Breast epithelium (tissue), 4 donors: ENCODE measurements around the gene PFKFB3. TPM values are rescaled to one million over a fixed set of nuclear protein-coding genes. Genes with fewer than 3 reads are reported as not detected.

Experiments
- DNase-seq, 2 donors: peaks; one replicate each; pipeline ENCODE4 v3.0.0-alpha.2; 2019; ENCODE audit warnings: low spot score in 2 of 2
- H3K27ac ChIP-seq, 2 donors: fragments of 200-600 bp; sonication (generic) in 1 of 2; one replicate each; pipeline ENCODE4 v1.5.1; 2016 to 2019; ENCODE audit warnings: mild to moderate bottlenecking in 1 of 2
- H3K27me3 ChIP-seq, 2 donors: fragments of 200-600 bp; sonication (generic) in 1 of 2; one replicate each; pipeline versions ENCODE4 v1.5.1 to v1.6.0; 2017 to 2019; ENCODE audit warnings: control low read depth in 1 of 2, mild to moderate bottlenecking in 1 of 2
- H3K36me3 ChIP-seq: fragments of 200-600 bp; one replicate; pipeline ENCODE4 v1.5.1; 2019
- H3K4me1 ChIP-seq, 2 donors: fragments of 200-600 bp; sonication (generic); one replicate each; pipeline ENCODE4 v1.5.1; 2016 to 2019; ENCODE audit warnings: control low read depth in 1 of 2
- H3K4me3 ChIP-seq, 3 donors: fragments of 200-600 bp; sonication (generic); 1 replicate in 2 of 3; 2 replicates in 1 of 3; pipeline ENCODE4 v1.5.1; 2016 to 2019; ENCODE audit warnings: mild to moderate bottlenecking in 3 of 3, moderate library complexity in 2 of 3
- H3K9me3 ChIP-seq, 2 donors: fragments of 200-600 bp; sonication (generic) in 1 of 2; one replicate each; pipeline ENCODE4 v1.5.1; 2016 to 2019; ENCODE audit warnings: control low read depth in 1 of 2
- POLR2A ChIP-seq: fragments of 450-650 bp; IDR thresholded peaks from one replicate; pipeline ENCODE4 v1.6.1; 2016; ENCODE audit warnings: antibody characterized with exemption, mild to moderate bottlenecking, moderate library complexity
- POLR2AphosphoS5 ChIP-seq, 3 donors: sonication (generic); formaldehyde crosslinking; IDR thresholded peaks; one replicate each; pipeline ENCODE4 v1.6.1; 2017; ENCODE audit warnings: antibody characterized with exemption in 3 of 3
- intact Hi-C: fragments of 100-400 bp; cut with DNase I; formaldehyde crosslinking; loops from one replicate; pipeline ENCODE4 v1.15.1; 2023; ENCODE audit warnings: low total_unique reads
- total RNA-seq, 3 donors: library from RNA; depleted of rRNA; stranded (reverse); fragments of >200 nt; gene quantifications; one replicate each; pipeline ENCODE4 v1.1.0, GENCODE V29; 2016
- TF ChIP-seq, protein P1 (sequence below), 3 donors: fragments of 450-650 bp; IDR thresholded peaks; one replicate each; pipeline ENCODE4 v1.5.1; 2016 to 2017; ENCODE audit warnings: antibody characterized with exemption in 3 of 3, mild to moderate bottlenecking in 3 of 3, moderate library complexity in 3 of 3

PFKFB3 gene
- total RNA-seq, 3 donors from 2014 or later = 94.8 to 240 (median 144) TPM

DNA sequence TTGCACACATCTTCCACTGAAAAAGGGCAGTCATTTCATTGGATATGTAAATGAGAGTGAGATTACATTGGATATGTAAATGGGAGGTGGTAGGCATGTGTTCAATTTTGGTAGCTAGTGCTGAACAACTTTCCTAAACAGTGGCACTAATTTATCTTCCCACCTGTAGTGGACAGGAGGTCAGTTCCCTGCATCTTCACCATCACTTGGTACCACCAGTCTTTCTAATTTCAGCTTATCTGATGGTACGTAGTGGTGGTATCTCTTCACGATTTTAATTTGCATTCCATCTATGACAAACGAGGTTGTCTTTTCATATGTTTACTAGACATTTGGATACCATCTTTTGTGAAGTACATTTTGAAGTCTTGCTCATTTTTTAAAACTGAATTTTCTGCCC, 58.1 kb downstream of the PFKFB3 start:
- no peaks in the 10 kb centered on the region for H3K36me3 ChIP-seq
- intact Hi-C loops = no loop called here
- no peaks in the 10 kb centered on the region for H3K9me3 ChIP-seq
- no peak for DNase-seq
- H3K27me3 ChIP-seq = no peaks in the 10 kb centered on the region
- no peaks in the 10 kb centered on the region for H3K4me1 ChIP-seq
- H3K27ac ChIP-seq = no peak overlapping the region
- no peak overlapping the region for H3K4me3 ChIP-seq
- TF ChIP-seq POLR2AphosphoS5 (IDR thresholded peaks at IDR 0.05) (no peak), POLR2A (no peak)
- TF ChIP-seq, protein P1, sequence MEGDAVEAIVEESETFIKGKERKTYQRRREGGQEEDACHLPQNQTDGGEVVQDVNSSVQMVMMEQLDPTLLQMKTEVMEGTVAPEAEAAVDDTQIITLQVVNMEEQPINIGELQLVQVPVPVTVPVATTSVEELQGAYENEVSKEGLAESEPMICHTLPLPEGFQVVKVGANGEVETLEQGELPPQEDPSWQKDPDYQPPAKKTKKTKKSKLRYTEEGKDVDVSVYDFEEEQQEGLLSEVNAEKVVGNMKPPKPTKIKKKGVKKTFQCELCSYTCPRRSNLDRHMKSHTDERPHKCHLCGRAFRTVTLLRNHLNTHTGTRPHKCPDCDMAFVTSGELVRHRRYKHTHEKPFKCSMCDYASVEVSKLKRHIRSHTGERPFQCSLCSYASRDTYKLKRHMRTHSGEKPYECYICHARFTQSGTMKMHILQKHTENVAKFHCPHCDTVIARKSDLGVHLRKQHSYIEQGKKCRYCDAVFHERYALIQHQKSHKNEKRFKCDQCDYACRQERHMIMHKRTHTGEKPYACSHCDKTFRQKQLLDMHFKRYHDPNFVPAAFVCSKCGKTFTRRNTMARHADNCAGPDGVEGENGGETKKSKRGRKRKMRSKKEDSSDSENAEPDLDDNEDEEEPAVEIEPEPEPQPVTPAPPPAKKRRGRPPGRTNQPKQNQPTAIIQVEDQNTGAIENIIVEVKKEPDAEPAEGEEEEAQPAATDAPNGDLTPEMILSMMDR (IDR thresholded peaks at IDR 0.05) = no peak

DNA sequence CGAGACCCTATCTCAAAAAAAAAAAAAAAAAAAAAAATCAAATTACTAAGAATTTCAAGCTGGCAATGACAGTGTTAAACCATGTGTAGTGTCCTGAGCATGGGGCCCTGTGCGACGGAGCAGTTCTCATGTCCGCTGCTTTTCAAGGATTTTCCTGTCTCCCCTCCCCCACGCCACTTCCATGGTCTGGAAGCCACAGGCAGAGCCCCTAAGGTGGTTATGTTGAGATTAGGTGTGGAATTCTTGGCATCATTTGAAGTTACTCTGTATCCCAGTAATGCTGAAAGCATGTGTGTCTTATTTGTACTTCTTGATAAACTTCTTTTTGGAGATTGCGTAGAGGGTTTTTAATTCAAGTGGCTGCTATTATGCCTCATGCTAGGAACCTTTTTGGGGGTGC, 65.2 kb downstream of the PFKFB3 start:
- Histone ChIP-seq H3K27me3 (no peaks in the 10 kb centered on the region), H3K9me3 (no peaks in the 10 kb centered on the region), H3K4me1 (no peaks in the 10 kb centered on the region), H3K4me3 (no peak overlapping the region), H3K27ac (no peak overlapping the region), H3K36me3 (no peaks in the 10 kb centered on the region)
- intact Hi-C loops = no loop called here
- DNase-seq = no peak
- TF ChIP-seq POLR2A = no peak

DNA sequence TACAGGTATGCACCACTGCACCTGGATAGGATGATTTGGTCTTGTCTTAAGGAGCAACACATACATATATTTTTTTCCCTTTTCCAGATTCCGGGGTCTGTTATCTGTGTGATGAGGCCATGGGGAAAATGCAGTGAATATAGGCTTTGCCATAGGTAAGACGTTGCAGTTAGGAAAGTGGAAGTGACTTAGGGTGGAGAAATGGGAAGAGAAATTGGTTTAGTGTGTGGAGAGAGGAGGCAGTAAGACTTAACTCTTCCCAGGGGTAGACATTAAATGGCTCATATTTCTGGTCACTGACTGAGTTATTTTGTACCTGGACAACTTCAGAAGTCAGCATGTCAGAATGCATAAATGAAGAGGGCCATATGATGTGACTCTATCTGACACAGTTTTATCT, 66.7 kb downstream of the PFKFB3 start:
- H3K4me3 ChIP-seq = no peak overlapping the region
- intact Hi-C loops = no loop called here
- no peak overlapping the region for H3K27ac ChIP-seq
- no peak for DNase-seq
- TF ChIP-seq POLR2A (no peak), POLR2AphosphoS5 (IDR thresholded peaks at IDR 0.05) (no peak)
- TF ChIP-seq, protein P1 (IDR thresholded peaks at IDR 0.05) = no peak
- H3K9me3 ChIP-seq = no peaks in the 10 kb centered on the region
- no peaks in the 10 kb centered on the region for H3K4me1 ChIP-seq
- no peaks in the 10 kb centered on the region for H3K27me3 ChIP-seq
- H3K36me3 ChIP-seq = no peaks in the 10 kb centered on the region

DNA sequence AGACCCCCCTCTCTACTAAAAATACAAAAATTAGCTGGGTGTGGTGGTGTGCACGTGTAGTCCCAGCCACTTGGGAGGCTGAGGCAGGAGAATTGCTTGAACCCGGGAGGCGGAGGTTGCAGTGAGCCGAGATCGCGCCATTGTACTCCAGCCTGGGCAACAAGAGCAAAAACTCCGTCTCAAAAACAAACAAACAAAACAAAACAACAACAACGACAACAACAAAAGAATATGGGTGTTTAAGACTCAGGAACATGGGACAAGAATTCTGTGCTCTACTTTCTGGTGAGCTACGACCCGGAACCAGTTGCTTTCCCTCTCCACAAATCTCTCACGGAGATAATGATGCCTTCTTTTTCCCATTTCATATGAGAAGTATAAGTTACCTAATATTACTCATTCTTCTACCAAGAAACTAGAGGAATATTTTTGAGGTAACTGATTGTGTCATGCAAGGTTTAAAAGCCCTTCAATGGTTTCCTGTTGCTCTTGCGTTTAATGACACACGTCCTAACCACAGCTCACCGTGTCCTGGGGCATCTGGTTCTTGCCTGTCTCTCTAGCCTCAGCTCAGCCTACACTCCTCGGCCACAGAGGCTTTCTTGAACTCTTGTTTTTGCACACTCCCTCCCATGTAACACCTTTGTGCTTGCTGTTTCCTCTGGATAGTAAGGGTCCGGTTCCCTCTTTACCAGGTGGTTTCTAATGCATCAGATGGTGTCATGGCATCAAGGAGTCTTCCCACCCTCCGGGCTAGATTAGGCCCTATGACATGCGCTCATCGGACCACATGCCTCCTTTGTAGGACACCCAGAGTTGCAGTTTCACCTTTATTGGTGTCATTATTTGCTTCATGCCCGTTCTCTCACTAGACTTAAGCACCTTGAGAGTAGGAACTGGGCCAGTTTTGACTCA, 67.5 kb downstream of the PFKFB3 start:
- Histone ChIP-seq H3K27ac (peak overlapping the region in 1 of 2 donors; percentile 3), H3K4me3 (no peak overlapping the region), H3K9me3 (no peaks in the 10 kb centered on the region), H3K4me1 (no peaks in the 10 kb centered on the region), H3K36me3 (no peaks in the 10 kb centered on the region), H3K27me3 (no peaks in the 10 kb centered on the region)
- no peak for DNase-seq
- intact Hi-C loops = no loop called here
- TF ChIP-seq POLR2A = no peak
- TF ChIP-seq, protein P1 (IDR thresholded peaks at IDR 0.05) = no peak
- TF ChIP-seq POLR2AphosphoS5 (IDR thresholded peaks at IDR 0.05) = no peak

DNA sequence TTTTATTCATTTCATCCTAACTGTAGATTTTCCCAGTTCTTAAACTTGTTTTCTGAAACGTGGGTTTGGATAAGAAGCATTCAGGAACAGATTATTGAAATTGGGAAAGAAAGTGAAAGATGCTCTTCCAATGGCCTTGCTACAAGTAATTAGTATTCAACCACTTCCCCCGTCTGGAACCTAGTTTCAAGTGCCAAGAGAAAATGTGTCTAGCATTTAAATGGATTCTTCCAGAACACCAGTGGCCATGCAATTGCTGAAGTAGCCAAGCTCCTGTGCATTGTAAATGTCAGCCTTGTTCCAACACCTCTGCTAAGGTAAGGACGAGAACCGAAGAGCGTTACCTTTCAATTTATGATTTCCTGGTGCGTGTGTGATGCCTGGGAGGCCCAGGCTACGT, 68.2 kb downstream of the PFKFB3 start:
- Histone ChIP-seq H3K4me1 (no peaks in the 10 kb centered on the region), H3K27ac (peak overlapping the region in 1 of 2 donors; percentile 3)

More for the DNA sequence above, 68.2 kb downstream of the PFKFB3 start:
- Histone ChIP-seq H3K36me3 (no peaks in the 10 kb centered on the region), H3K4me3 (no peak overlapping the region), H3K9me3 (no peaks in the 10 kb centered on the region), H3K27me3 (no peaks in the 10 kb centered on the region)
- intact Hi-C loops = no loop called here
- no peak for DNase-seq
- TF ChIP-seq POLR2AphosphoS5 (IDR thresholded peaks at IDR 0.05) = no peak
- no peak for TF ChIP-seq POLR2A
- TF ChIP-seq, protein P1 (IDR thresholded peaks at IDR 0.05) = no peak
